Muscle layer of duodenum (tissue), 2 donors: ENCODE measurements around the gene ZNF844.

Experiments
- H3K27ac ChIP-seq: one replicate; pipeline ENCODE4 v1.7.0; 2013; ENCODE audit warnings: mild to moderate bottlenecking, low read length
- H3K27me3 ChIP-seq: one replicate; pipeline ENCODE4 v1.7.0; 2013; ENCODE audit warnings: low read depth, mild to moderate bottlenecking, control low read depth, low read length
- H3K36me3 ChIP-seq, 2 donors: one replicate each; pipeline ENCODE4 v1.7.0; 2013; ENCODE audit warnings: low read length in 2 of 2, control low read depth in 1 of 2, mild to moderate bottlenecking in 1 of 2; ENCODE audit not compliant: insufficient read depth in 2 of 2, control insufficient read depth in 1 of 2
- H3K4me1 ChIP-seq, 2 donors: one replicate each; pipeline ENCODE4 v1.7.0; 2013; ENCODE audit warnings: low read length in 2 of 2, mild to moderate bottlenecking in 2 of 2, control low read depth in 1 of 2, moderate library complexity in 1 of 2; ENCODE audit not compliant: insufficient read depth in 2 of 2, control insufficient read depth in 1 of 2
- H3K4me3 ChIP-seq, 2 donors: one replicate each; pipeline ENCODE4 v1.7.0; 2013; ENCODE audit warnings: low read length in 2 of 2, low read depth in 1 of 2, mild to moderate bottlenecking in 1 of 2
- H3K9me3 ChIP-seq, 2 donors: one replicate each; pipeline ENCODE4 v1.7.0; 2013; ENCODE audit warnings: low read length in 2 of 2, control low read depth in 1 of 2, mild to moderate bottlenecking in 1 of 2; ENCODE audit not compliant: control insufficient read depth in 1 of 2
- donor health status: healthy.

The ZNF844 gene

GRCh38 chr19:12064590-12065538 lies at the start of gene ZNF844:
ZNF844 (plus strand) TSS chr19:12064731; CDS start chr19:12064874, 143 bp downstream.
- H3K36me3 ChIP-seq = peaks cover 0 to 5% of the 10 kb centered on the region in 2 donors
- H3K9me3 ChIP-seq = peaks cover 4 to 15% of the 10 kb centered on the region in 2 donors
- peak within 1 kb of the TSS; percentile 70 to 80 for H3K4me3 ChIP-seq
- H3K27ac ChIP-seq = peak within 1 kb of the TSS; percentile 91
- H3K4me1 ChIP-seq = peaks cover 0 to 15% of the 10 kb centered on the region in 2 donors
- no peaks in the 10 kb centered on the region for H3K27me3 ChIP-seq

DNA sequence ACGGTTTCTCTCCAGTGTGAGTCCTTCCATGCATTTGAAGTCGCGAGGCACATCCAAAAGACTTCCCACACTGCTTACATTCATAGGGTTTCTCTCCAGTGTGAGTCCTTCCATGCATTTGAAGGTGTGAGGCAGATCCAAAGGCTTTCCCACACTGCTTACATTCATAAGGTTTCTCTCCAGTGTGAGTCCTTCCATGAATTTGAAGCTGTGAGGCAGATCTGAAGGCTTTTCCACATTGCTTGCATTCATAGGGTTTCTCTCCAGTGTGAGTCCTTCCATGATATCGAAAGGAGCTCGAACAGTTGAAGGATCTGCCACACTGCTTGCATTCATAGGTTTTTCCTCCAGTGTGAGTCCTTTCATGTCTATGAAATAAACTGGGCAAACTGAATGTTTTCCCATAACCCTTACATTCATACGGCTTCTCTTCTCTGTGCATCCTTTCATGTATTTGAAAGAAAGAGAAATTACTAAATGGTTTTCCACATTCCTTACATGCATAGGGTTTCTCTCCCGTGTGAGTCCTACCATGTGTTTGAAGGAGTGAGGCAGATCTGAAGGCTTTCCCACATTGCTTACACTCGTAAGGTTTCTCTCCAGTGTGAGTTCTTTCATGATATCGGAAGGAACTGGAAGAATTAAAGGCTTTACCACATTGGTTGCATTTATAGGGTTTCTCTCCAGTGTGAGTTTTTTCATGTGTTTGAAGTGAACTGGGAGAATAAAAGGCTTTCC lies 49.3 kb upstream of the ZNF844 start:
- peaks cover 36 to 44% of the 10 kb centered on the region in 2 donors for H3K9me3 ChIP-seq
- H3K4me3 ChIP-seq = peak overlapping the region; percentile 8 to 37
- peaks cover 33 to 55% of the 10 kb centered on the region in 2 donors for H3K36me3 ChIP-seq

DNA sequence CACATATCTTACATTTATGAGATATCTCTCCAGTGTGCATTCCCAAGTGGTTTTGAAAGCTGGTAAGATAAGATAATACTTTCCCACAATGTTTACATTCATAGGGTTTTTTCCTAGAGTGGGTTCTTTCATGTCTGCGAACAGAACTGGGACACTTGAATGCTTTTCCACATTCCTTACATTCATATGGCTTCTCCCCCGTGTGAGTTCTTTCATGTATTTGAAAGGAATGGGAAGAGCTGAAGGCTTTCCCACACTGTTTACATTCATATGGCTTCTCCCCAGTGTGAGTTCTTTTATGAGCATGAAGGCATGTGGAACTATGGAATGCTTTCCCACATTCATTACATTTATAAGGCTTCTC lies 48.8 kb upstream of the ZNF844 start:
- Histone ChIP-seq H3K36me3 (peaks cover 33 to 55% of the 10 kb centered on the region in 2 donors), H3K4me1 (no peaks in the 10 kb centered on the region), H3K4me3 (peak overlapping the region in 1 of 2 donors; percentile 37), H3K9me3 (peaks cover 36 to 44% of the 10 kb centered on the region in 2 donors), H3K27ac (no peak overlapping the region), H3K27me3 (no peaks in the 10 kb centered on the region)

More for the DNA sequence above, 49.3 kb upstream of the ZNF844 start:
- Histone ChIP-seq H3K4me1 (no peaks in the 10 kb centered on the region), H3K27ac (no peak overlapping the region), H3K27me3 (no peaks in the 10 kb centered on the region)

DNA sequence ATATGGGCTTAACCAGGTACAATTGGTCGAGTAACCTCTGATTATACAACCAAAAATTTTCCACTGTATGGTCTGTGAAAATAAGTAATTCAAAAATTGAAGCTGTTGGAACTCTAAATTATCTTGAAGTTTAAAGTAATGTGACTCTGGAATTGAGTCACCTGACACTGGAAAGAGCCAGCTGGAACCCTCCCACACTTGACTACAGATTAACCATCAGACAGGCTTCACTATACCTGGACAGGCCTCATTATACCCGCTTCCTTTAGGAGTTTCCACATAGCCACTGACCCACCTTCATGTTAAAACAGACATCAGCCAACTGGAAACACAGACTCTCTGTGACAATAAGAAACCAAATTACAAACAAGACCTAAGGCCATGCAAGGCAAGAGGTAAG lies 30.3 kb upstream of the ZNF844 start:
- no peak overlapping the region for H3K27ac ChIP-seq
- H3K4me3 ChIP-seq = peak overlapping the region in 1 of 2 donors; percentile 87
- H3K36me3 ChIP-seq = no peaks in the 10 kb centered on the region
- H3K4me1 ChIP-seq = peaks cover 0 to 5% of the 10 kb centered on the region in 2 donors
- H3K9me3 ChIP-seq = no peaks in the 10 kb centered on the region
- H3K27me3 ChIP-seq = no peaks in the 10 kb centered on the region

DNA sequence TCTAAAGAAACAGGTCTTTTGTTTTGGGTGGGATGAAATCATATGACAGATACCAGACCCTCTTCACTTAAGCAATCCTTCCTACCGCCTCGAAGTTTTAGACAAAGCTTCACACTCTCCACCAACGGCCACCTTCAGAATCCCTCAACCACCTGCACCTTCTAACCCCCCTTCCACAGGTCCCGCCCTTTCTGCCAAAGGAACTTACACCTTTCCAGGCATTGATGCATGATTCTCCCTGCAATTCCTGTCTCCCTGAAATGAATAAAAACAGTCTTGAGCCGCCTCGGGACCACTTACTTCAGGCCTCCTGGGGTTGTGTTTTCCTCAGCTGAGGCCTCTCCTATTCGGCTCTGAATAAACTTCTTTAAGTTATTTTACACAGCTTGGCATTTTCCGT lies 29.9 kb upstream of the ZNF844 start:
- Histone ChIP-seq H3K27me3 (no peaks in the 10 kb centered on the region), H3K4me3 (peak overlapping the region; percentile 83 to 87), H3K9me3 (no peaks in the 10 kb centered on the region), H3K27ac (no peak overlapping the region), H3K4me1 (peaks cover 0 to 5% of the 10 kb centered on the region in 2 donors), H3K36me3 (no peaks in the 10 kb centered on the region)

DNA sequence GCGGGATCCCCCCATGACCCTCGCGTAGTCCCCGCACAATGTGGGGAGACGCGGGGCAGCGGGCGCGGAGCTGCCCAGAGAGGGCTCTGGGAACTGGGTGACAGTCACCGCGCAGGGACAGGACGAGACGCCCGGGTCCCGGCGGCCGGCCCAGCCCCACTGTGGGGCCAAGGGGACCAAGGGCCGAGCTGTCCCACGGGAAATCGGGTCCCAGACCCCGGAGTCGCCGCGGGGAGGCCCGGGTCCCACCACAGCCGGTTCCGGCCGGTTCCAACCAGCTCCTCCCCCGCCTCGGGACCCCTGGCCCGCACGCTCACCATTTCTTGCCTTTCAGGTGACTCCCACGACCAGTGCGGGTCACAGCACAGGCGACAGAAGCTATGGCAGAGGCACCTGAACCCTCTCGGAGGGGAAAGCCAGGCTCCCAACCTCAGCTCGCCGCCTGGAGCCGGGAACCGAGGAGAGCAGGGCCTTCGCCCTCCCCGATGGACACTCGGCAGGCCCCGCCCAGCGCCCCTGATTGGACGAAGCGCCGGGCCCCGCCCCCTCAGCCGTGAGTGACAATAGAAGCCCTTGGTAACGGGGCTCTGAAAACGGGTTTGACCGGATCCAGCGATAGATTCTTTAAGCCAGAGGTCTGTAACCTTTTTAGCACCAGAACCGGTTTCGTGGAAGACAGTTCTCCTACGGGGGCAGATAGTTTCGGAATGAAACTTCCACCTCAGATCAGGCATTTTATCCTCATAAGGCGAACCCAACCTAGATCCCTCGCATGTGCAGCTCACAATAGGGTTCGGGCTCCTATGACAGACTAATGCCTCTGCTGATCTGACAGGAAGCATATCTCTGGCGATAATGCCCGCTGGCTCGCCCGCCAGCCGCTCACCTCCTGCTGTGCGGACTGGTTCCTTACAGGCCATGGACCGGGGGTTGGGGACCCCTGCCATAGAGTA lies 29.0 kb upstream of the ZNF844 start, which contains the start of gene ZNF433:
ZNF433 (minus strand) TSS at position 460 of the 953 bp plus-strand sequence; CDS start at position 320, 140 bp downstream.
- Histone ChIP-seq H3K9me3 (no peaks in the 10 kb centered on the region), H3K4me3 (peak within 1 kb of the TSS; percentile 83 to 87), H3K36me3 (no peaks in the 10 kb centered on the region), H3K27me3 (no peaks in the 10 kb centered on the region), H3K27ac (peak within 1 kb of the TSS; percentile 63), H3K4me1 (peaks cover 0 to 5% of the 10 kb centered on the region in 2 donors)

- Histone ChIP-seq H3K4me3 (no peak overlapping the region), H3K27me3 (no peaks in the 10 kb centered on the region), H3K4me1 (no peaks in the 10 kb centered on the region), H3K27ac (no peak overlapping the region), H3K9me3 (peaks cover 14 to 27% of the 10 kb centered on the region in 2 donors), H3K36me3 (peaks cover 0 to 18% of the 10 kb centered on the region in 2 donors)
These were observed 21.6 kb upstream of the ZNF844 start for GRCh38 chr19:12042893-12043292.

- H3K27me3 ChIP-seq = no peaks in the 10 kb centered on the region
- peaks cover 0 to 18% of the 10 kb centered on the region in 2 donors for H3K36me3 ChIP-seq
- peak overlapping the region in 1 of 2 donors; percentile 40 for H3K4me3 ChIP-seq
- H3K4me1 ChIP-seq = no peaks in the 10 kb centered on the region
- H3K27ac ChIP-seq = no peak overlapping the region
- H3K9me3 ChIP-seq = peaks cover 14 to 27% of the 10 kb centered on the region in 2 donors
These were observed 20.6 kb upstream of the ZNF844 start for GRCh38 chr19:12043752-12044422.

- peaks cover 0 to 18% of the 10 kb centered on the region in 2 donors for H3K36me3 ChIP-seq
- no peaks in the 10 kb centered on the region for H3K27me3 ChIP-seq
- peaks cover 0 to 7% of the 10 kb centered on the region in 2 donors for H3K4me1 ChIP-seq
- no peak overlapping the region for H3K27ac ChIP-seq
- H3K9me3 ChIP-seq = peaks cover 14 to 21% of the 10 kb centered on the region in 2 donors
- H3K4me3 ChIP-seq = no peak overlapping the region
These were observed 16.7 kb upstream of the ZNF844 start for GRCh38 chr19:12047868-12048267.

DNA sequence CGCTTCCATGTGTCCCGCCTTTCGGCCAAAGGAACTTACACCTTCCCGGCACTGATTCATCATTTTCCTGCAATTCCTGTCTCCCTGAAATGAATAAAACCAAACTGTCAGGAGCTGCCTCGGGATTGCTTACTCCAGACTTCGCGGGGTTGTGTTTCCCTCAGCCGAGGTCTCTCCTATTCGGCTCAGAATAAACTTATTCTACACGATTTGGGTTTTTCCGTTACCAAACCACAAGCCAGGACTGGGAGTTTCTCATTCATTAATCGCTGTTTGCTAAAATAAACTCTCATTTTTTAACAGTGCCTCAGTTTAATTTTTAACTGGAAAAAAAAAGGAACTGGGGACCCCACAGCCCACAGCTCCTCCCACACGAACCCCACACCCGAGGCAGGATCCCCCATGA lies 12.4 kb upstream of the ZNF844 start:
- Histone ChIP-seq H3K27me3 (no peaks in the 10 kb centered on the region), H3K4me1 (peaks cover 0 to 7% of the 10 kb centered on the region in 2 donors), H3K36me3 (no peaks in the 10 kb centered on the region), H3K27ac (no peak overlapping the region), H3K9me3 (no peaks in the 10 kb centered on the region), H3K4me3 (peak overlapping the region; percentile 81 to 83)
